ENCODE measurements around the gene SPATA20.
A peak's percentile ranks its signal among the peaks of the same experiment; 100 is the strongest.

GRCh38 chr17:50547035-50547735 lies at the start of gene SPATA20:
- TF ChIP-seq EZH2 (IDR thresholded peaks at IDR 0.05; ENCODE audit: borderline replicate concordance, insufficient read depth, low read length, poor library complexity, severe bottlenecking): no peak
- peak; percentile 99 for TF ChIP-seq CTCF (IDR thresholded peaks at IDR 0.05; ENCODE audit: poor library complexity, severe bottlenecking)
- TF ChIP-seq POLR2AphosphoS5 (IDR thresholded peaks at IDR 0.05): peak; percentile 30
- TF ChIP-seq EP300 (conservative IDR thresholded peaks at IDR 0.05; ENCODE audit: poor library complexity, severe bottlenecking): peak; percentile 51
- TF ChIP-seq TAF1 (IDR thresholded peaks at IDR 0.05; ENCODE audit: low read depth): no peak
- TF ChIP-seq, protein P1, sequence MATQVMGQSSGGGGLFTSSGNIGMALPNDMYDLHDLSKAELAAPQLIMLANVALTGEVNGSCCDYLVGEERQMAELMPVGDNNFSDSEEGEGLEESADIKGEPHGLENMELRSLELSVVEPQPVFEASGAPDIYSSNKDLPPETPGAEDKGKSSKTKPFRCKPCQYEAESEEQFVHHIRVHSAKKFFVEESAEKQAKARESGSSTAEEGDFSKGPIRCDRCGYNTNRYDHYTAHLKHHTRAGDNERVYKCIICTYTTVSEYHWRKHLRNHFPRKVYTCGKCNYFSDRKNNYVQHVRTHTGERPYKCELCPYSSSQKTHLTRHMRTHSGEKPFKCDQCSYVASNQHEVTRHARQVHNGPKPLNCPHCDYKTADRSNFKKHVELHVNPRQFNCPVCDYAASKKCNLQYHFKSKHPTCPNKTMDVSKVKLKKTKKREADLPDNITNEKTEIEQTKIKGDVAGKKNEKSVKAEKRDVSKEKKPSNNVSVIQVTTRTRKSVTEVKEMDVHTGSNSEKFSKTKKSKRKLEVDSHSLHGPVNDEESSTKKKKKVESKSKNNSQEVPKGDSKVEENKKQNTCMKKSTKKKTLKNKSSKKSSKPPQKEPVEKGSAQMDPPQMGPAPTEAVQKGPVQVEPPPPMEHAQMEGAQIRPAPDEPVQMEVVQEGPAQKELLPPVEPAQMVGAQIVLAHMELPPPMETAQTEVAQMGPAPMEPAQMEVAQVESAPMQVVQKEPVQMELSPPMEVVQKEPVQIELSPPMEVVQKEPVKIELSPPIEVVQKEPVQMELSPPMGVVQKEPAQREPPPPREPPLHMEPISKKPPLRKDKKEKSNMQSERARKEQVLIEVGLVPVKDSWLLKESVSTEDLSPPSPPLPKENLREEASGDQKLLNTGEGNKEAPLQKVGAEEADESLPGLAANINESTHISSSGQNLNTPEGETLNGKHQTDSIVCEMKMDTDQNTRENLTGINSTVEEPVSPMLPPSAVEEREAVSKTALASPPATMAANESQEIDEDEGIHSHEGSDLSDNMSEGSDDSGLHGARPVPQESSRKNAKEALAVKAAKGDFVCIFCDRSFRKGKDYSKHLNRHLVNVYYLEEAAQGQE (IDR thresholded peaks at IDR 0.05; ENCODE audit: borderline replicate concordance): no peak
- peak; percentile 99 for TF ChIP-seq SMC3 (conservative IDR thresholded peaks at IDR 0.05; ENCODE audit: poor library complexity)

Data from neural cell (in vitro differentiated cells).